K562 (cell line): ENCODE measurements around the gene RAVER2. TPM values are rescaled to one million over a fixed set of nuclear protein-coding genes. Genes with fewer than 3 reads are reported as not detected.

Experiments
- ATAC-seq: fragments of 200-7000 bp; cut with Tn5 transposase; 3 replicates; pipeline ENCODE4 v1.9.1; 2020; ENCODE audit warnings: moderate library complexity
- BruUV-seq: library from RNA; stranded (reverse); fragments of 400-500 nt; replicated peaks from 2 replicates; lab custom pipeline; 2021; lab: Mats Ljungman, UMichigan
- CTCF ChIA-PET: fragments of 300-600 bp; formaldehyde crosslinking; extraction: SDS; loops from one replicate; lab custom pipeline; 2021; ENCODE audit warnings: low intra/inter-chr PET ratio; lab: Yijun Ruan, JAX
- POLR2A ChIA-PET: fragments of 300-600, 350-650 bp; sonication (Branson Sonifier 250); formaldehyde crosslinking; extraction: SDS; loops from one replicate; lab custom pipeline; 2021; ENCODE audit warnings: antibody characterized with exemption, inconsistent platforms; lab: Yijun Ruan, JAX
- DNase-seq, 4 experiments: peaks; one replicate each; pipeline versions ENCODE4 v3.0.0 to v3.0.0-alpha.2; 2011 to 2018; ENCODE audit warnings: low spot score in 3 of 4, mixed read lengths in 3 of 4; ENCODE audit errors: extremely low read depth in 1 of 4
- FAIRE-seq: peaks from 2 replicates; lab custom pipeline; 2011; peaks lifted over from hg19 to GRCh38; lab: Jason Lieb, UNC
- H2AFZ ChIP-seq: 2 replicates; pipeline ENCODE4 v1.6.0; 2011; ENCODE audit warnings: low read depth, low read length, control low read depth, inconsistent platforms
- H3K27ac ChIP-seq: fragments of 200-600 bp; 3 replicates; pipeline ENCODE4 v1.8.0; 2011; ENCODE audit warnings: low read depth, mild to moderate bottlenecking, control low read depth, inconsistent platforms, low read length, moderate library complexity, mixed read lengths; ENCODE audit errors: extremely low read depth
- H3K27me3 ChIP-seq, 2 experiments: fragments of 300-600 bp in 1 of 2; 2 replicates in 1 of 2; 3 replicates in 1 of 2; pipeline versions ENCODE4 v1.6.0 to v1.8.0; 2011; ENCODE audit warnings: inconsistent platforms in 2 of 2, low read length in 2 of 2, mild to moderate bottlenecking in 1 of 2, mixed read lengths in 1 of 2, moderate library complexity in 1 of 2; ENCODE audit not compliant: control insufficient read depth in 2 of 2, insufficient read depth in 2 of 2
- H3K36me3 ChIP-seq: fragments of 300-600 bp; 3 replicates; pipeline ENCODE4 v1.8.0; 2011; ENCODE audit warnings: mild to moderate bottlenecking, low read length, inconsistent platforms; ENCODE audit not compliant: control insufficient read depth, insufficient read depth
- H3K4me1 ChIP-seq, 2 experiments: fragments of 200-600 bp in 1 of 2; replicated peaks in 1 of 2; 2 replicates in 1 of 2; 3 replicates in 1 of 2; pipeline versions ENCODE4 v1.5.1 to v1.8.0; 2011; ENCODE audit warnings: inconsistent platforms in 2 of 2, low read length in 2 of 2, mild to moderate bottlenecking in 1 of 2, mixed read lengths in 1 of 2, moderate library complexity in 1 of 2; ENCODE audit not compliant: control insufficient read depth in 2 of 2, insufficient read depth in 2 of 2
- H3K4me2 ChIP-seq: 2 replicates; pipeline ENCODE4 v1.6.1; 2011; ENCODE audit warnings: low read length, control low read depth, inconsistent platforms, mixed read lengths; ENCODE audit not compliant: insufficient read depth
- H3K4me3 ChIP-seq: fragments of 200-600 bp; sonication (generic), shearing (Covaris generic); 2 replicates; pipeline ENCODE4 v1.5.1; 2016; ENCODE audit warnings: control low read depth, inconsistent platforms
- H3K79me2 ChIP-seq: fragments of 200-600 bp; 3 replicates; pipeline ENCODE4 v1.8.0; 2011; ENCODE audit warnings: low read length, inconsistent platforms; ENCODE audit not compliant: control insufficient read depth, insufficient read depth
- H3K9ac ChIP-seq, 2 experiments: 2 replicates each; pipeline versions ENCODE4 v1.6.0 to v1.6.1; 2011; ENCODE audit warnings: low read depth in 2 of 2, low read length in 2 of 2, control low read depth in 1 of 2, inconsistent platforms in 1 of 2, mild to moderate bottlenecking in 1 of 2, mixed read lengths in 1 of 2; ENCODE audit not compliant: insufficient read depth in 1 of 2
- H3K9me1 ChIP-seq: one replicate; pipeline ENCODE4 v1.6.0; 2011; ENCODE audit warnings: inconsistent platforms, mild to moderate bottlenecking, low read length, moderate library complexity; ENCODE audit not compliant: control insufficient read depth, insufficient read depth
- H3K9me3 ChIP-seq: replicated peaks from 2 replicates; pipeline ENCODE4 v1.5.1; 2011; ENCODE audit warnings: low read depth, low read length, inconsistent platforms; ENCODE audit not compliant: control insufficient read depth, insufficient read depth
- H4K20me1 ChIP-seq: replicated peaks from 2 replicates; pipeline ENCODE4 v1.6.1; 2011; ENCODE audit warnings: low read length, inconsistent platforms, mixed read lengths; ENCODE audit not compliant: control insufficient read depth, insufficient read depth
- C11orf30 ChIP-seq: fragments of 450-650 bp; IDR thresholded peaks from 2 replicates; pipeline ENCODE4 v1.6.1; 2016; ENCODE audit warnings: low read depth, mild to moderate bottlenecking
- CTCF ChIP-seq, 3 experiments: IDR thresholded peaks in 2 of 3; conservative IDR thresholded peaks in 1 of 3; 2 replicates each; pipeline ENCODE4 v1.5.1; 2011 to 2012; ENCODE audit warnings: low read length in 3 of 3, mild to moderate bottlenecking in 3 of 3, control low read depth in 2 of 3, improper control_type of control experiment in 1 of 3, inconsistent platforms in 1 of 3, low read depth in 1 of 3, mixed read lengths in 1 of 3, moderate library complexity in 1 of 3; ENCODE audit not compliant: insufficient read depth in 2 of 3
- GMEB1 ChIP-seq: fragments of 250-450 bp; sonication (Bioruptor Pico); IDR thresholded peaks from 2 replicates; pipeline ENCODE4 v1.4.0; 2020; ENCODE audit warnings: mild to moderate bottlenecking
- MCM7 ChIP-seq, 2 experiments: fragments of 450-650 bp; IDR thresholded peaks; 2 replicates each; pipeline ENCODE4 v1.6.1; 2016 to 2018
- RAD21 ChIP-seq, 2 experiments: fragments of 250-450 bp in 1 of 2; fragments of 450-650 bp in 1 of 2; sonication (Bioruptor Pico) in 1 of 2; formaldehyde crosslinking in 1 of 2; IDR thresholded peaks in 1 of 2; conservative IDR thresholded peaks in 1 of 2; 2 replicates each; pipeline versions ENCODE4 v1.4.0 to v1.8.0; 2020 to 2022; ENCODE audit warnings: mild to moderate bottlenecking in 2 of 2, moderate library complexity in 1 of 2
- SREBF2 ChIP-seq: sonication (generic); formaldehyde crosslinking; IDR thresholded peaks from 2 replicates; pipeline ENCODE4 v1.4.0; 2020; ENCODE audit warnings: mild to moderate bottlenecking, missing genetic modification reagents
- WGBS: fragments of 100-300 bp; shearing (Covaris generic); methylation state at CpG from one replicate; pipeline ENCODE4 v1.1.6; 2016; ENCODE audit warnings: low coverage, mixed read lengths; ENCODE audit not compliant: insufficient coverage; ENCODE audit errors: missing lambda C conversion rate; 5-methylcytosine and 5-hydroxymethylcytosine counted together
- in situ Hi-C: fragments of 300-500 bp; cut with MboI; formaldehyde crosslinking; loops from 4 replicates; pipeline ENCODE4 v1.15.0; 2018; ENCODE audit warnings: inconsistent platforms, mixed read lengths
- intact Hi-C: fragments of 100-400 bp; cut with micrococcal nuclease; formaldehyde crosslinking; loops from 2 replicates; pipeline ENCODE4 v1.14.2; 2022
- polyA plus RNA-seq, 8 experiments: library from polyadenylated mRNA; depleted of rRNA in 4 of 8; stranded (reverse) in 5 of 8; unstranded in 3 of 8; fragments of >200 nt; fragmentation: Nextera tagmentation in 2 of 8; fragmentation: Illumina TruSeq in 1 of 8; extraction: Ambion mirVana in 2 of 8; extraction: Trizol in 1 of 8; gene quantifications; 2 replicates each; pipeline versions ENCODE4 v1.2.1 to v1.2.3, GENCODE V29; 2011 to 2014; ENCODE audit warnings: inconsistent platforms in 1 of 8, missing spikeins in 1 of 8
- total RNA-seq, 7 experiments: library from RNA; depleted of rRNA in 6 of 7; stranded (reverse); fragments of >200 nt in 6 of 7; fragmentation: Illumina TruSeq in 2 of 7; extraction: Trizol in 2 of 7; gene quantifications; 2 replicates each; pipeline versions ENCODE4 v1.2.1 to v1.2.3, GENCODE V29; 2011 to 2021; ENCODE audit warnings: low replicate concordance in 1 of 7

The RAVER2 gene
- total and polyA plus RNA-seq, 9 of the 15 experiments (the other 6 are each of a cell fraction or from before 2014, with no cell fraction given) = 1.8 to 6.1 (median 4.4) TPM

GRCh38 chr1:64857347-64857746 is 112.5 kb downstream of the RAVER2 start (continued):
- TF ChIP-seq GMEB1 = no peak
- no peak for TF ChIP-seq C11orf30

- FAIRE-seq (no peak), ATAC-seq (no peak), DNase-seq (no peak)
- TF ChIP-seq MCM7 (IDR thresholded peaks at IDR 0.05) (no peak), SREBF2 (no peak), RAD21 (CRISPR knock-in tag; conservative IDR thresholded peaks at IDR 0.05 in 1 of 2, IDR thresholded peaks at IDR 0.05 in 1 of 2) (peak in 1 of 2 experiments; percentile 37; a peak in 1 of 4 replicates), CTCF (IDR thresholded peaks at IDR 0.05 in 2 of 3, conservative IDR thresholded peaks at IDR 0.05 in 1 of 3; ENCODE audit: insufficient read depth in 2 of 3, low read depth in 1 of 3, low read length in 3 of 3) (peak in 2 of 3 experiments; percentile 29 to 30; a peak in 2 of 6 replicates)
- H2AFZ ChIP-seq = no peak overlapping the region
- no peak overlapping the region for H3K9ac ChIP-seq
- no TSS peak for BruUV-seq
- 0 out of 3 replicates have a peak, but pooled peaks cover 3% of the 10 kb centered on the region for H3K79me2 ChIP-seq
- H3K4me3 ChIP-seq = no peak overlapping the region
- peaks cover 7 to 22% of the 10 kb centered on the region in 2 experiments for H3K4me1 ChIP-seq
- H3K4me2 ChIP-seq = no peak overlapping the region
- POLR2A ChIA-PET = no interaction called here
- in situ Hi-C loops (no loop called here), intact Hi-C loops (loop anchor here (5.0 kb wide), 1 partner anchor 161 kb away; no protein-coding TSS in a partner anchor)
- peaks cover 60% of the 10 kb centered on the region for H3K36me3 ChIP-seq
- 88% methylated on average over 4 of the region's 4 CpGs for WGBS
- no peaks in the 10 kb centered on the region for H3K27me3 ChIP-seq
- no peaks in the 10 kb centered on the region; the same call in 1 of the 2 replicates for H3K9me3 ChIP-seq
- no peak overlapping the region for H3K27ac ChIP-seq
- H3K9me1 ChIP-seq = peaks cover 6% of the 10 kb centered on the region
- H4K20me1 ChIP-seq = no peaks in the 10 kb centered on the region
- CTCF ChIA-PET = interaction anchor here (0.6 kb wide), 1 partner anchor 590 kb away, joined by 3 read pairs; no protein-coding TSS in a partner anchor
These were observed 116.7 kb downstream of the RAVER2 start for GRCh38 chr1:64861611-64862010.
